RWPE2 (cell line): Measurements from ENCODE around the gene KCTD3.

ENCODE experiments used
- ATAC-seq: fragments of 200-7000 bp; cut with Tn5 transposase; 3 replicates; pipeline ENCODE4 v1.9.1; 2021; ENCODE audit warnings: low read depth
- DNase-seq: peaks from one replicate; pipeline ENCODE4 v3.0.0-alpha.2; 2020; ENCODE audit warnings: low spot score
- H3K27ac ChIP-seq: fragments of 450-650 bp; 2 replicates; pipeline ENCODE4 v1.5.1; 2017; ENCODE audit warnings: mild to moderate bottlenecking; ENCODE audit not compliant: poor library complexity, severe bottlenecking
- H3K27me3 ChIP-seq: fragments of 250-450 bp; sonication (Bioruptor Pico); 2 replicates; pipeline ENCODE4 v1.5.1; 2021; ENCODE audit warnings: mild to moderate bottlenecking, moderate library complexity; ENCODE audit not compliant: insufficient read depth, poor library complexity, severe bottlenecking
- H3K36me3 ChIP-seq: fragments of 250-450 bp; sonication (Bioruptor Pico); 2 replicates; pipeline ENCODE4 v1.5.1; 2020; ENCODE audit warnings: low read depth, mild to moderate bottlenecking, moderate library complexity
- H3K4me1 ChIP-seq: fragments of 250-450 bp; sonication (Bioruptor Pico); 2 replicates; pipeline ENCODE4 v1.5.1; 2021; ENCODE audit warnings: mild to moderate bottlenecking, moderate library complexity; ENCODE audit not compliant: insufficient read depth, poor library complexity, severe bottlenecking
- H3K4me3 ChIP-seq: fragments of 250-450 bp; sonication (Bioruptor Pico); 2 replicates; pipeline ENCODE4 v1.5.1; 2021; ENCODE audit warnings: mild to moderate bottlenecking, moderate library complexity; ENCODE audit not compliant: severe bottlenecking
- H3K9me3 ChIP-seq: fragments of 250-450 bp; sonication (Bioruptor Pico); 2 replicates; pipeline ENCODE4 v1.5.1; 2021; ENCODE audit warnings: mild to moderate bottlenecking, moderate library complexity; ENCODE audit not compliant: severe bottlenecking
- TF ChIP-seq, protein P1 (sequence below): fragments of 450-650 bp; IDR thresholded peaks from one replicate; pipeline ENCODE4 v1.5.1; 2017; ENCODE audit warnings: mild to moderate bottlenecking, moderate library complexity; ENCODE audit not compliant: poor library complexity, severe bottlenecking

Gene KCTD3

DNA sequence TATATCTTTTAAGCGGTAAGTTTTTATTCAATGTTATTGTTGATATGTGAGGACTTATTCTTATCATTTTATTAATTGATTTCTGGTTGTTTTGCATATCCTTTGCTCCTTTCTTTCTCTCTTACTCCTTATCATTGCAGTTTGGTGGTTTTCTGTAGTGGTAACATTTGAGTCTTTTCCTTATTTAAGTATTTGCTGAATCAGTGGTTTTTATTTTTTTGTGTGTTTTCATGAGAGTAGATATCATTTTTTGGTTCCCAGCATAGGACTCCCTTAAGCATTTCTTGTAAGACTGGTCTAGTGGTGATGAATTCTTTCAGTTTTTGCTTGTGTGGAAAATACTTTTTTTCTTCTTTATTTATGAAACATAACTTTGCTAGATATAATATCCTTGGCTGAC lies 12.2 kb upstream of the KCTD3 start:
- H3K36me3 ChIP-seq: no peaks in the 10 kb centered on the region
- no peak overlapping the region for H3K27ac ChIP-seq
- H3K4me3 ChIP-seq: no peak overlapping the region
- no peaks in the 10 kb centered on the region for H3K27me3 ChIP-seq
- no peak for ATAC-seq
- TF ChIP-seq, protein P1, sequence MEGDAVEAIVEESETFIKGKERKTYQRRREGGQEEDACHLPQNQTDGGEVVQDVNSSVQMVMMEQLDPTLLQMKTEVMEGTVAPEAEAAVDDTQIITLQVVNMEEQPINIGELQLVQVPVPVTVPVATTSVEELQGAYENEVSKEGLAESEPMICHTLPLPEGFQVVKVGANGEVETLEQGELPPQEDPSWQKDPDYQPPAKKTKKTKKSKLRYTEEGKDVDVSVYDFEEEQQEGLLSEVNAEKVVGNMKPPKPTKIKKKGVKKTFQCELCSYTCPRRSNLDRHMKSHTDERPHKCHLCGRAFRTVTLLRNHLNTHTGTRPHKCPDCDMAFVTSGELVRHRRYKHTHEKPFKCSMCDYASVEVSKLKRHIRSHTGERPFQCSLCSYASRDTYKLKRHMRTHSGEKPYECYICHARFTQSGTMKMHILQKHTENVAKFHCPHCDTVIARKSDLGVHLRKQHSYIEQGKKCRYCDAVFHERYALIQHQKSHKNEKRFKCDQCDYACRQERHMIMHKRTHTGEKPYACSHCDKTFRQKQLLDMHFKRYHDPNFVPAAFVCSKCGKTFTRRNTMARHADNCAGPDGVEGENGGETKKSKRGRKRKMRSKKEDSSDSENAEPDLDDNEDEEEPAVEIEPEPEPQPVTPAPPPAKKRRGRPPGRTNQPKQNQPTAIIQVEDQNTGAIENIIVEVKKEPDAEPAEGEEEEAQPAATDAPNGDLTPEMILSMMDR: no peak
- no peak for DNase-seq
- H3K4me1 ChIP-seq: no peaks in the 10 kb centered on the region
- H3K9me3 ChIP-seq: no peaks in the 10 kb centered on the region

DNA sequence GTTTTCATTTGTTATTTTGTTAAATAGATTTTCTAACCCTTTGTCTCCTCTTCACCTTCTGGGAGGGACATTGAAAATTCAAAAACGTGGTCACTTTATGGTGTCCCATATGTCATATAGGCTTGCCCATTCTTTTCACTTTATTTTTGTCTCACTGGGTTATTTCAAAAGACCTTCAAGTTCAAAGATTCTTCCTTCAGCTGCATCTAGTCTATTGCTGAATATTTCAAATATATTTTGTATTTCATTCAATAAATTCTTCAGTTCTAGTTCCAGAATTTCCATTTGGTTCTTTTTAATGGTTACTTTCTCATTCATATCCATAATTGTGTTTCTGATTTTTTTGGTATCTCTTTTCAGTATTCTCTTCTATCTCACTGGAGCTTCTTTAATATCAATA lies 11.6 kb upstream of the KCTD3 start:
- no peak for ATAC-seq
- Histone ChIP-seq H3K27ac (no peak overlapping the region), H3K4me1 (no peaks in the 10 kb centered on the region), H3K36me3 (no peaks in the 10 kb centered on the region), H3K9me3 (no peaks in the 10 kb centered on the region), H3K4me3 (no peak overlapping the region), H3K27me3 (no peaks in the 10 kb centered on the region)
- TF ChIP-seq, protein P1: no peak
- DNase-seq: no peak

DNA sequence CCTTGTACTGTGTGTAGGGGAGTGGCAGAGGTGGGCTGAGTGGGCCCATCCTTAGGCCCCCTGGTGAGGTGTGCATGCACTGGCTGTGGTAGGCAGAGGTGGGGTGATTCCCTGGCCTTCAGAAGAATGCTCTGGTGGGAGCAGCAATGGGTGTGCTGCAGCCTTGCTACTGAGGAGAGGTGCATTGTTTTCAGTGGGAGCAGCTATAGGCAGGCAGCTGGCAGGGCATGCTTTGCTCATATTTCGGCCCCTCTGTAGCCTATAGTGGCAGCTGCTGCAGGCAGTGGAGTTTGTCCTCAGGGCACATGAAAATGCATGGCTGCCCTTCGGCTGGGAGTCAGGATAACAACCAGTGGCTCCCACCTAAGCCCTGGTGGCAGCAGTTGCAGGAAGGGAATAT lies 10.1 kb upstream of the KCTD3 start:
- Histone ChIP-seq H3K27me3 (no peaks in the 10 kb centered on the region), H3K4me3 (no peak overlapping the region), H3K4me1 (no peaks in the 10 kb centered on the region), H3K27ac (no peak overlapping the region), H3K9me3 (no peaks in the 10 kb centered on the region), H3K36me3 (no peaks in the 10 kb centered on the region)
- TF ChIP-seq, protein P1: no peak
- no peak for DNase-seq
- no peak for ATAC-seq

DNA sequence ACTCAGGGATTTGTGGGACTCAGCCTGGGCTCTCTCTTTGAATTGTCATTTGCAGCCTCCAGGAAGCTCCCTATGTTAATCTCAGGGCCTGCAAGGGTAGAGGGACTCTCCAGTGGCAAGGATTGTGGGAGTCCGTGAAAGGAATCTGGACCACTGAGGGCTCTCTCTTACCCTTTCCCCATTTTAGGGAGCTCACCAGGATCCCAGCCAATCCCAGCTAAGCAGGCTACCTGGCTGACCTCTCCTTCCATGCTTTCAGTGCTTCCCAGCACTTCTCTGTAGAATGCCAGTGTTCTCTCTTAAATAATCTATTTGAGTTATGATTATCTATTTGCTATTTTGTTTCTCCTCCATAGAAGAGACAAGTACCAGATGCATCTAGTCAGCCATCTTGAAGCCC lies 9.6 kb upstream of the KCTD3 start:
- no peaks in the 10 kb centered on the region for H3K4me1 ChIP-seq
- ATAC-seq (no peak), DNase-seq (no peak)
- H3K4me3 ChIP-seq: no peak overlapping the region
- no peaks in the 10 kb centered on the region for H3K9me3 ChIP-seq
- H3K27ac ChIP-seq: no peak overlapping the region
- TF ChIP-seq, protein P1: no peak
- no peaks in the 10 kb centered on the region for H3K27me3 ChIP-seq
- H3K36me3 ChIP-seq: no peaks in the 10 kb centered on the region

DNA sequence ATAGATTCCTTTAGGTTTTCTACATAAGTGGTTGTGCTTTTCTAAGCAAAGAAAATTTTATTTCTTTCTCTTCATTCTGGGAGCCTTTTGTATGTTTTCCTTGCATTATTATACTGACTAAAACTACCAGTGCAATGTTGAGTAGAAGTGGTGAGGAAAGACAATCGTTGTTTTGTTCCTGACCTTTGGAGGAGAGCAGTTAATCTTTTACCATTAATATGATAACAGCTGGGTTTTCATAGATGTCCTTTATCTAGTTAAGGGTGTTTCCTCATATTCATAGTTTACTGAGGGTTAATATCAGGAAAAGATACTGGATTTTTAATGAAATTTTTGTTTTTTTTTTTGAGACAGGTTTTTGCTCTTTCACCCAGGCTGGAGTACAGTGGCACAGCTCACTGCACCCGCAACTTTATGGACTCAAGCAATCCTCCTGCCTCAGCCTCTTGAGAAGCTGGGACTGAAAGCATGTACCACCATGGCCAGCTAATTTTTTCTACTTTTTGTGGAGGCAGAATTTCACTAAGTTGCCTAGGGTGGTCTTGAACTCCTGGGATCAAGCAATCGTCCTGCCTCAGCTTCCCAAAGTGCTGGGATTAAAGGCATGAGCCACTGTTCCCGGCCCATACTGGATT lies 9.0 kb upstream of the KCTD3 start:
- H3K9me3 ChIP-seq: no peaks in the 10 kb centered on the region
- H3K36me3 ChIP-seq: no peaks in the 10 kb centered on the region
- ATAC-seq: no peak
- no peaks in the 10 kb centered on the region for H3K27me3 ChIP-seq
- TF ChIP-seq, protein P1: no peak
- no peak overlapping the region for H3K27ac ChIP-seq
- no peak overlapping the region for H3K4me3 ChIP-seq
- no peaks in the 10 kb centered on the region for H3K4me1 ChIP-seq
- no peak for DNase-seq
